ENCODE results near the gene DCANP1.

DCANP1 gene

DNA sequence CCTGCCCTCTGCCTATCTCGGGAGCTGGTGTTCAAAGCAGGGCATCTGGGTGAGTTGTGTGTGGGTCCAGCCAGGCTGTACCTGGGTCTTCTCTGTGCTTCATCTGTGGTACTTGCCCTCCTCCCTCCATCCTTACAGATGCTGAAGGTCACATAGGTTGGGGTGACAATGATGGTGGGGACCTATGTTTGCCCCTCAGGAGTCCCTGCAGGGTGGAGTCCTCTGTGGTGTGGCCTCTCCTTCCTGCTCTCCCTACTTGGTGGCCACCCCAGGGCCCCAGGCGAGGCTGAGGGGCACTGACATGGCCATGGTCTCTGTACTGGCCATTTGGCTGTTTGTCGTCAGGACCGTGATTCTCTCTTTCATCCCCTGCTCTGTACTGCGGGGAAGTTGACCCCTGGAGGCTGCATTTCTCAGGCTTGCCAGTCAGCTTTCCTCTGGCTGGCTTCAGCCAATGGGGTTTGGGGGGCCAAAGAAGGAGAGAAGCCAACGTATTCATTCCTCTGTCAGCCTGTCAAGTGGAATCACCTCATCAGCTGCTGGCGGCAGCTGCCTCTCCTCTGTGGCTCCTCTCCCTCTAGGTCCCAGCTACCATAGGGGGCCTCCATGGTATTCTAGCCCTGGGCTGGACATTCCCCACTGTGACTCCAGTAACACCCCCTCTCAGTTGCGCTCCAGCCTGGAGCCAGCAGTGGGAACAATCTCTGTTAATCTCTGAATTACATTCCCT, 4.6 kb downstream of the DCANP1 start:
- DNase-seq = no peak

DNA sequence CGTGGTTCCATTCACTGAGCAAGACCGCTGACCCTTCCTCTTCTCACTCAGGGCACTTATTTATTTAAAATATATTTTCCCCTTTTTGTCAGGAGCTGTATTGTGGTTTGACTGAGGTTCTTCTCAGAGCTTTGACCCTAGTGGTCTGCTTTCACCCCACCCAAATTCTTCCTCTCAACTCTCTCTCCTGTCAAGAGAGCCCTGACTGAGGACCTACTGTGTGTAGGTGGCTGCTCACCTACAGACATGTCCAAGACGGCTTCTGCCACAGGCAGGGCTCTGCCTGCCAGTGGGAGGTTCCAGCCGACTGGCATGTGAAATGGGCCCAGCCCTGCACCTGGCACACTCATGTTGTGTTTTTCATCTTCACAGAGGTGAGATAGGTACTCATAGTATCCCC, 5.2 kb downstream of the DCANP1 start:
- DNase-seq = no peak

DNA sequence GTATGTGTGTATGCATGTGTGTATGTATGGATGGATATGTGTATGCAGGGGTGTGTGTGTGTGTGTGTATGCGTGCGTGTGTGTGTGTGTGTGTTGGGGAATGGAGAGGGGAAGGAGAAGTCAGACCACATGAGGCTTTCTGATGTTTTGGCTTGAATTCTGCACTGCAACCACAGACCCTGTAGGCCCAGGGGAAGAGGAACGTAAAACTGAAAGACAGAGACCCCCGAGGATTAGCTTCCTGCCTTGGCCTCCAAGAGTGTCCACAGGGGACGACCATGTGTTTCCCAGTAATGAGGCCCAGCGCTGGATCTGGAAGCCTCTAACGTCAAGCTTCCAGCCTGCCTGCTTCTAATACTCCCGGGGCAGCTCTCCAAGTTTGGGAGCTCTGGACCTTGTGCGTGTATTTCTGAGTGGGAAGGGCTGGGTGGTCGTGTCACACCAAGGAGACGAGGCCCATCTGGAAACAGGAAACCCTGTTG, 5.8 kb downstream of the DCANP1 start:
- DNase-seq = no peak

DNA sequence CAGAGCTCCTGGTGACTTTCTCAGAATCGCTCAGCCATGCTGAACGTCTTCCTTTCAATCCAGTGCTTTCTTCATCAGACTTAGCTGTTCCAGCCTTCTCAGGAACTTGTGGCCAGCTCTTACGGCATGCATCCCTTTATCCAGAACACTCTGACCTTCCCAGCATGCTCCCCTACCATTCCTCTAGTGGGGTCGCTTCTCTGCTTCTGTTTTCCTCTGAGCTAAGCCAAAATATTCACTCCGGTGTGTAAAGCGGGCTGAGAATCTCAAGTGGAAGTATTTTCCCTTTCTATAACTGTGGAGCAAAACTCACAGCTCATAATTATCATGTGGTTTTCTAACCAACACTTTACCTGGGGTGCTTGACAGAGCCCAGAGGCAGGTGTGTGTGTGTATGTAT, 6.2 kb downstream of the DCANP1 start:
- no peak for DNase-seq

DNA sequence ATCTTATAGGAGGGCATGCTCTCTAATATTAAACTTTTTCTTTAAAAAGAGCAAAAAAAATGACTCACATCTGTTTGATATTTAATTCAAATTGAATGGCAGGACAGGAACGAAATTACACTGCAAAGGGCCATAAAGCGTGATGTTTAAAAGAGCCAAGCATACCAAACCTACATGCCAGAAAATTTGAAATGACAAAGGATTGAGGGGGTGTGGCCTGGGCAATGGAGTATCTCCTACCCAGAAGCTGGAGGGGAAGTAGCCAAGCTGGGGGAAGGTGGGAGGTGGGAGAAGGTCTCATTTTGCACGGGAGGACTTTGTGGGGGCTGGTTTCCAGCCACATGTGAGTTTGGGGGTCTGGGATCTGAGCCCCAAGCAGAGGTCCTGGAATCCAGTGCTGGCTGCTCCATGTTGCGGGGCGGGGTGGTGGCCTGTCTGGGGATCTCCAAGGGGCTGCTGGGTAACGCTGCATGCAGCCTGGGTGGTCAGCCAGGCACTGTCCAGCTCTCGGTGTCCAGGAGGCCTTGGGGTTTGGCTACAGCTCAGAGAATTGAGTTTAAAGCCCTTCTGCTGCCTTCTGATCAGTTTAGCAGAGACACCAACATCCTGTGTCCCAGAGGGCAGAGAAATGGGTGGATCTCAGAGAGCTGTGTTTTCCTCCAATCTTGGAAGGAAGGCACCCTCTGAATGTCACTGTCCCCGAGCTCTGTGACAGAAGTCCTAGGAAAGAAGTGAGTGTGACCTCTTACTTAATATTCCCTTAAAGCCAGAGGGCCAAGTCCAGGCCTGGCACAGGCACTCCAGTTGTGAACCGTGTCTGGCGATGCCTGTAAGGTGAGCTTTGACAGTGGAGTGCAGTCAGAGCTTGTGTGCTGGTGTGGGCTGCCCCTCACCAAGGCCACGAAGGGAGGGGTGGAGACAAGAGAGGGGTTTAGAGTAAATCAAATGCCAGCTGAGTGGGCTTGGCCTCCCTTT, 7.6 kb downstream of the DCANP1 start:
- no peak for DNase-seq

DNA sequence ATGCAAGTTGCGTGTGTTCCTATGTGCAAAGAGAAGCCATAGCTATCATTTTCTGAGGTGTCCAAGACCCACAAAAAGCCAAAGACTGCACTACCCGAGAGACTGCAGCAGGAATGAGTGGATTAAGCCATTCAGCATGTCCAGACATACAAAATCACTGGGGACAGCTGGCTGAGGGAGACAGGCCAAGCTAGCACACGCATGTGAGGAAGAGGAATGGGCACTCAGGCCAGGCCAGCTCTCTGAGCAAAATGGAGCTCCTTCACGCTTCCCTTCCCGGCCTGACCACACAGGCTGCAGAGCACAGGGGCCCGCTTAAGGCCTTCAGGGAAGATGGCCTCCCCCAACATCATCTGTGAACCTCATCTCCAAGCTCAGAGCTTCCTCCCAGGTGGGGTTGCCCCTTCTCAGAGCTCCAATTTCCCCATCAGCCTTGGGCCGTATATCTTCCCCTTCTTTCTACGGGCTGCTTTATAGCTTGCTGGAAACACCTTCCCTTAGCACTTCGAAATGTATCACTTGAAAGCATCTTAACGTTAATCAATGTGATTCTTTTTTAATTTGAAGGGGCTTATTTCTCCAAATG, 8.4 kb downstream of the DCANP1 start:
- DNase-seq = no peak

DNA sequence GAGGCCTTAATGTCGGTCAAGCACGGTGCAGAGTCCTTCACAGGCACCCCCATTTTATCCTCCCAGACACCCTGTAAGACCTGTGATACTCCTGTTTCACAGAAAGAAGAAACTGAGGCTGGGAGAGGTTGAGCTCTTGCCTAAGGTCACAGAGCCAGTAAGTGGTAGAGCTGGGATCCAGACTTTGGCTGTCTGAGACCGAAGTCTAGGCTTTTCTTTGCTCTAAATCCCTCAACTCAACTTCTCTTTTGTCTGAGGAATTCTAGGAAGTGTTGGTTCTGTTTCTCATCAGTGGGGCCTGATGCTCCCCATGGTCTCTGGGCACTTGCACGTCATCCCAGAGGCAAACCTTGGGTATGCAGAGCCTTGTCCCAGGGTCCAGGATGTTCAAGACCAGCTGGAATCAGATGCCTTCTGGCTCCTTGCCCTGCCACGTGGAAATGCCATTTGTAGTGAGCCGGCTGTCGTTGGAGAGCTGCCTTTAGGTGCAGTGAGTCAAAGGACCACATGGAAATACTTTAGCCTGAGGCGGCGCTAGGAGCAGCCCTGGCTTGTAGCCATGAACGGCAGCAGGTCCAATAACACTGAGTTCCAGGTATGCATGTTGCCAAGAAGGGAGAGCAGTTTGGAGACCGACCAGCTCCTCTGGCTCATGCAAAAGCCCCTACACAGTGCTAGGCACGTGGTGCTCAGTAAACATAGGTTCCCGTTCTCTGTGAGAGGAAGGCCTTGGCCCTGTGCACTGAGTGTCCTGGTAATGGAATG, 9.2 kb downstream of the DCANP1 start:
- peak in 10 of 58 donors; percentile 22 to 74 (median 44) for DNase-seq

DNA sequence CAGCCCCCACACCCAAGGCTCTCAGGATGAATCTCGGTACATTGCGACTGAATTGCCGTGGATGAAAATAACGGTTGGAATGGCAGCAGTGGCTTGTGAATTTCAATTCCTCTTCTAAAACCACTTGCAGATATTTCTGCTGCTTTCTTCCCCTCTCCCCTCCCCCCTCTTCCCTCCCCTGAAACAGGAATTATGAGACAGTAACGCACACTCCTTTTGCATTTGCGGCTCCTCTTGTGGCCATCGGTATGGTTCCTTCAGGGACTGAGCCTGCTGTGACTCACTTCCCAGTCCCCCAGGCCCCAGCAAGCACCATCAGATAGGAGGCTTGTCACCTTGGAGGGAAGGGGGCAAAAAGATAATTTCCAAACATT, 9.7 kb downstream of the DCANP1 start:
- DNase-seq = no peak

DNA sequence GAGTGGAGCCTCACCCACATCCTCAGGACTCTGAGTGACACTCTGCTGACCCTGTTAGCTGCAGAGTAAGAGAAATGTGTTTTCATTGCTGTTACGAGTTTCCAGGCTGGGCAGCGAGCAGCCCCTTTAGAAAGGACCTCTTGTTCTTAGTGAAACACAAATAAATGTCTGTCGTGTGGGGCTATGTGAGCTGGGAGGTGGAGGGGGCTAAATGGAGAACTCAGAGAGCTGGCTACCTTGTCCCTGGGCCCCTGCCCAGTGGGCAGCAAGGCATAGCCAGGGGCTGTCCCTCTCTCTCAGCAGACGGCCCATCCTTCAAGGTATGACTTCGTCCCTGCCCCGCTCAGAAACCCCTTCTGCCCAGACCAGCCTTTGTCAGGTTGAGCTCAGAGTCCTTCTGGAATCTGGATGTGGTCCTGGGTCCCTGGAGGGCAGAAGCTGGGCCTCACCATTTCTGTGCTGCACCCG, 10.2 kb downstream of the DCANP1 start:
- DNase-seq = no peak

DNA sequence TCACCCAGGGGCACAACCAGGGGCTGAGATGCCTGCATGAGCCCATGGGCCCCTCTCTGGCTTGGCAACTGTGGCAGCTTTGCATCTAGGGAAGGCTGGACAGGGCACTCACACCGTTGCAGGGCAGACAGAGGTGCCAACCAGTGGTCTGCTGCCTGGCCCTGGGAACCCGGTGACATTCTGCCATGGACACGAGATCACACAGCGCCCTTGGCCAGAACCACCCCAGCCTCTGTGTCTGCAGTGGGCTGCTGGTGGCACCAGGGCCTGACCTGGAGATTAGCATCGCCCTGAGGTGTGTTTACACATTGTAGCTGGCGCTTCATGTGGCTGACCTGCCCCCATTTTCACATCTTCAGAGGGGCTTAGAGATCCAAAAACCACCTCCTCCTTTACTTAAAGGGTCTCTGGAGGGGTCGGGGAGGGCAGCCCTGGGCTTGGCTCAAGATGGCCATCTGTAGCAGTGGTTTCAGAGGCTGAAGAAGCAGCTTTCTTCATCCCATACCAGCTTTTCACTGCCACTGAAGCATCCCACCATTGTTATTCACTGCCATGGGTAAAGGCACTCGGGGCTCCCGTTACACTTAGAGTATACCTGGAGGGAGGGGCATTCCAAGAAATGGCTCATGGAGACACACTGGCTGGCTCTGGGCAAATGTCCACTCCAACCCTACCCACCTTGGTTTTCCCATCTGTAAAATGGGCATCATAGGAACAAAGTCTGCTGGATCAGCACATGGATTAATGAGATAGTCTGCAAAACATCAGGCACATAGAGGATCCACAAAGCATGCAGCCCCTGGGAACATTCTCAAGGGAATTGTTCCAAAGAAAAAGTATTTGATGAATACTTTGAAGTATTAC, 11.4 kb downstream of the DCANP1 start:
- no peak for DNase-seq

DNA sequence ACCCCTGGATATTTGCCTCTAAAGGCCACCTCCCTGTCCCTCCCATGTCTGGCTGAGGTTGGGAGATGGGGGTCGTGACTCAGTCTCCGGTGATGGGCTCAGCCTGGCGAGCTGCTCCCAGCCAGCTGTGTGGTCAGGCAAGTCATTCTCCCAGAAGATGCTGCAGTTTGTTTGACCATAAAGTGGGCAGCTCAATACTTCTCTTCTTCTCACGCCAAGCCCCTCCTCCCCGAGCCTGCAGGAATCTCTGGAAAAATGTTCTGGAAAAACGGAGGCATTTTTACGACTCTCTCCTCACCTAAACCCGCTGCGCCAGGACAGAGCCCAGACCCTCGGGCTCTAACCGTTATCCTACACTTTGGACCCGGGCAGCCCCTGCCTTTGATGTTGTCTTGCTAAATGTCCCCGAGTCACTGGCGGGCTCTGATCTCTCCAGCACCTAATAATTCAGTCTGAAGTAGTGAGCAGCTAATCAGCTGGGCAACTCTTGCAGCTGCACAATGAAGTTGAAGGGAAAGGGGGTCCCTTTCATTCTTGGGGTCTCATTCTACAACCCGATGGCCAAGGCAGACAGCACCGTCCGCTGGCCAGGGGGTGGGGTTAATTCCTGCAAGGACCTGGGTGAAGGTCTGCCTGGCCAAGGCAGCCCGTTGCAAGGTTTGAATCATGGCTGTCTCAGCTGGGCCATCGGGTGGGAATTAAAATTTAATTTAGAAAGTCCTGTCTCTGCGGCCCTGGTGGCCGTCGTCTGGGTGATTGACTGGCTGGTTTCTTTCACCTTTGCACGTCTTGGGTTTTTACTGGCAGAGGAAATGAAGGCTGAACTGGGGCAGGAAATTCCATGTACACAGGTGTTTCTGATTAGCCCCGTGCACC, 12.3 kb downstream of the DCANP1 start:
- DNase-seq = no peak

DNA sequence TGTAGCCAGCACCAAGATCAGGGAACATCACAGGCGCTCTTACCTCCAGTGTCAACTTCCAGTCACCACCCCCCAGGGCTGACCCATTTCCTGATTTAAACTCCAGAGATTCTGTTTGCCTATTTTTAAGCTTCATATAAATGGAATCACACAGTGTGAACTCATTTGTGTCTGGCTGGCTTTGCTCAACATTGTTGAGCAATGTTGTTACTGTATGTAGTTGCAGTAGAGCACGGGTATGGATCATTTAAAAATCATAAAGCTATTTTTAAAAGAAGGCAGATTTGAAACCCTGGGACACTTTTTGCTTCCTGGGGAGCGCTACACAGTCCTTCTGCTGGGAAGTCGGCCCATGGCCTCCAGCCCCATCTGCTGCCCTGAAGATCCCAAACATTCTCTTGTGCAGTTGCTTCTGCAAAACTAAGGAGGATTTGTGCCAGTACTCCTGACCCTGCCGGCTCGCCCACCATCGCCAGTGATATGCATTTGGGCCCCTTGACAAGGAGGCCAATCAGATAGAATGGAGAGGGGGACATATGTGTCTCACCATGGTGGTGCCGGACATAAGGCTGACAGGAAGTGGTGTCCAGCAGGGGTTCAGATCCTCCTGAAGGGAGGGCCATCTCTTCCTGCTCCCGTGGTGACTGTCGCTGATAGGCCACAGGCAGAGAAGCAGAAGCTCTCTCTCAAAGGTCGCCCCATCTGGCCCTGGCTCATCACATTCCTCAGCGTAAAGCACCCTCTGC, 13.3 kb downstream of the DCANP1 start:
- DNase-seq = no peak

DNA sequence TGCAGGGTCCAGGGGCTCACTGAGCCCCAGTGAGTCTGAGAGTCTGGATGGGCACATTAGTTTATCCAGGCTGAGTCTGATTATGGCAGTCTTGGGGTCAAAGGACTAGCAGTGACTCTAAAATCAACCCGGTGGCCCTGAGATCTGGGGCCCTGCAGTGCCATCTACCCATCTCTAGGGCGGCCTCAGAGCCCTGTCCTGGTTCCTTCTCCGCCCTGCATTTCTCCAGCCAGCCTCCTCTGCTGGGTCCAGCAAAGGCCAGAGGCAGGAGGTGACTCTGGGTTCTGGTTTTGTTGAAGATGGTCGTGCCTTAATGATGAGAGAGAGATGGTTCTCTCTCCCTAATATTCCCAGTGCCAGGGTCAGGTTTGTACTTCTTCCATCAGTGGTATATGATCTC, 15.0 kb downstream of the DCANP1 start:
- DNase-seq = no peak

DNA sequence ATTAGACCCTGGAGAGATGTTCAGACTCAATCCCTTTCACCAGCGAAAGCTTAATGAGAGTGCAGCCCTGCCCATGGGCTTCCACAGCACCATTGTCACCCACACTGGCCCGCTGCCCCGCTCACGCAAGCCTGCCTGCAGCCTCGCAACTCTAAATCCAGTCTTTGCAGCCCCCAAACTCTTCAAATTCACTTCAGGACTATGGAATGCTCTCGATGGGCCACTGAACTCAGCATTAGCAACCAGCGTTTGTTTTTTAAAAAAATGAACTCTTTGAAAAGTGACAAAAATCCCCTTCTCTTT, 17.1 kb downstream of the DCANP1 start:
- DNase-seq = no peak

DNA sequence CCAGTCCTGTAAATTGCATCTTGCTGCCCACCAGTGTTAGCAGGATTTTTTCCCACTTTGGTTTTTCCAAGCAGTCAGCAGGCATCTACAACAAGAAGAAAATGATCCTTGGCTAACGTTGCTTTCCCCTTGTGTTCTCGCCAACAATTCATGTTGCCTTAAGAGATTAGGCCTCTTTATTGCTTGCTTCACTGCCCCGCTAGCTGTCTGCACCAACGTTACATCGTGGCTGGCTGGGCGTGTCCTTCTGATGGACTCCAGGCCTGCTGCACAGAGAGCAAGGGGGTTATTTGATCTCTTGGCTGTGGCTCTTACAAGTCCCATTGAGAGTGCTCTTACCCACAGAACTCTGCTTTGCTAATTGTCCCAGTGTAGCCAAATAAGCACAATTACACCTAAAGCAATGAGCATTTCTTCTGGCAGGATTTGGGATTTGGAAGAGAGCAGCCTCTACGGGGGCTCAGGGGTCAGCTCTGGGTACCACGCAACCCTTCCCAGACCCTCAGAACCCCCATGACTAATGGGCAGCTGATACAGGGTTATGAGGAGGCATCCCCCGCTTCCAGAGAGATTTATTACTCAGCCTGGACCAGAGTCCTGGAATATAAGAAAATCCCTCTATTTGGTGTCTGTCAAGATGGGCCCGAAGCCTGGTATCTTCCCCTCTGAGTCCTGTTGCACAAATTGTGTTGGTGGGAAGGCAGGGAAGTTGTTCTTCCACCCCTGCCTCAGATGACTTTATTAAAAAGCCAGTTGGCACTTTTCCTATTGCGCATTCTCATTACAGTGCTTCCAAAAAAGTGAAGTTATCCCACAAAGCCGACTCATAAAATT, 17.6 kb downstream of the DCANP1 start:
- DNase-seq = no peak

DNA sequence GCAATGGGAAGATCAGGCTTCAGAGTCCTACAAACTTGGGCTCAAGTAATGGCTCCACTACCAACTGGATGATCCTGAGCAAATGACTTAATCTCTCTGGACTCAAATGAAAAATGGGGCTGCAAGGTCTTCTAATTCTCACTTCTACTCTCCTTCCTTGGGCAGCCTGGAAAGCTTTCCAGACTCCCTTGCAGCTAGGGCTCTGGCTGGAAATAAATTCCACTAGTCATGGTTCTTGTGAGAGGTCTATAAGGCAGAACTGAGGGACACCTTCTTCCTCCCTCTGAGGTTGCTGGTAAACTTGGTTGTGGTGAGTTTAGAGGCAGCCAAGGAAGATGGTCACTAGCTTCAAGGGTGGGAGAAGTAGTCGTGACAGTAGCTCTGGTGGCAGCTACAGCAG, 18.6 kb downstream of the DCANP1 start:
- DNase-seq = no peak
